Mesothelial cell of epicardium (in vitro differentiated cells): ENCODE results near the gene AGRN. TPM values are rescaled to one million over a fixed set of nuclear protein-coding genes. Genes with fewer than 3 reads are reported as not detected.
"Not testable (repeated sequence)": the region's sequence is repeated elsewhere in the genome, so short reads cannot be mapped to it uniquely, and the experiment has no call there.

Experiments
- DNase-seq, 2 experiments: peaks; one replicate each; pipeline ENCODE4 v3.0.0; 2021; ENCODE audit warnings: low spot score in 2 of 2; ENCODE audit not compliant: unreplicated experiment in 2 of 2
- H3K27ac Mint-ChIP-seq: 2 replicates; pipeline ENCODE4 v1.8.0; 2021; ENCODE audit warnings: mixed read lengths
- H3K27me3 Mint-ChIP-seq: 2 replicates; pipeline ENCODE4 v1.8.0; 2021; ENCODE audit warnings: low read depth, mixed read lengths
- H3K36me3 Mint-ChIP-seq: 2 replicates; pipeline ENCODE4 v1.8.0; 2021; ENCODE audit warnings: mixed read lengths
- H3K4me1 Mint-ChIP-seq: 2 replicates; pipeline ENCODE4 v1.8.0; 2021; ENCODE audit warnings: mixed read lengths
- H3K4me3 Mint-ChIP-seq: 2 replicates; pipeline ENCODE4 v1.8.0; 2021; ENCODE audit warnings: mild to moderate bottlenecking, moderate library complexity, mixed read lengths
- H3K9me3 Mint-ChIP-seq: 2 replicates; pipeline ENCODE4 v1.8.0; 2021; ENCODE audit warnings: mixed read lengths
- CTCF ChIP-seq: fragments of 200-600 bp; sonication (generic); IDR thresholded peaks from one replicate; pipeline ENCODE4 v1.5.0; 2021; ENCODE audit warnings: antibody characterized with exemption; ENCODE audit not compliant: unreplicated experiment
- total RNA-seq: library from RNA; stranded (reverse); gene quantifications from 3 replicates; pipeline ENCODE4 v1.2.1, GENCODE V29; 2021

AGRN gene
- total RNA-seq, 1 donor from 2014 or later = 514 TPM

- Mint-ChIP-seq H3K27me3 (no peaks in the 10 kb centered on the region), H3K27ac (no peak overlapping the region), H3K4me3 (no peak overlapping the region), H3K4me1 (no peaks in the 10 kb centered on the region), H3K9me3 (peaks cover 35% of the 10 kb centered on the region), H3K36me3 (peaks cover 21% of the 10 kb centered on the region)
- no peak for DNase-seq
- no peak for TF ChIP-seq CTCF
Measured at GRCh38 chr1:1099506-1100183, 79.7 kb downstream of the AGRN start.

- Mint-ChIP-seq H3K27ac (no peak overlapping the region), H3K36me3 (peaks cover 20% of the 10 kb centered on the region), H3K4me1 (no peaks in the 10 kb centered on the region), H3K27me3 (no peaks in the 10 kb centered on the region), H3K4me3 (no peak overlapping the region), H3K9me3 (peaks cover 28% of the 10 kb centered on the region)
- no peak for TF ChIP-seq CTCF
- peak in 1 of 2 experiments; percentile 6 for DNase-seq
Measured at GRCh38 chr1:1100296-1100695, 80.4 kb downstream of the AGRN start.

GRCh38 chr1:1101503-1101902, 81.6 kb downstream of the AGRN start:
- Mint-ChIP-seq H3K9me3 (peaks cover 29% of the 10 kb centered on the region), H3K4me1 (no peaks in the 10 kb centered on the region), H3K4me3 (no peak overlapping the region), H3K27ac (no peak overlapping the region), H3K36me3 (peaks cover 24% of the 10 kb centered on the region), H3K27me3 (no peaks in the 10 kb centered on the region)
- no peak for TF ChIP-seq CTCF
- DNase-seq = peak in 1 of 2 experiments; percentile 5

GRCh38 chr1:1104152-1104551, 84.2 kb downstream of the AGRN start:
- not testable (repeated sequence) for H3K27ac Mint-ChIP-seq, H3K4me3 Mint-ChIP-seq, DNase-seq, H3K27me3 Mint-ChIP-seq, H3K4me1 Mint-ChIP-seq
- peaks cover 23% of the 10 kb centered on the region for H3K9me3 Mint-ChIP-seq
- peaks cover 28% of the 10 kb centered on the region for H3K36me3 Mint-ChIP-seq

Other genes with a start within 250 kb of the AGRN start
- 303 to 325 TPM (median 313 TPM) in 3 replicates for gene SAMD11, start 96.2 kb upstream of the AGRN start, total RNA-seq
- gene NOC2L, start 60.9 kb upstream of the AGRN start, total RNA-seq = 69.3 to 73.1 TPM (median 69.8 TPM) in 3 replicates
- gene KLHL17, start 59.5 kb upstream of the AGRN start, total RNA-seq = 44.7 to 49.8 TPM (median 47.0 TPM) in 3 replicates
- 33.6 to 36.0 TPM (median 34.4 TPM) in 3 replicates for gene PLEKHN1, start 53.6 kb upstream of the AGRN start, total RNA-seq
- gene PERM1, start 38.0 kb upstream of the AGRN start, total RNA-seq = 1.6 to 2.8 TPM (median 2.7 TPM) in 3 replicates
- 87.7 to 92.1 TPM (median 92.0 TPM) in 3 replicates for gene HES4, start 20.0 kb upstream of the AGRN start, total RNA-seq
- gene ISG15, start 6.6 kb upstream of the AGRN start, total RNA-seq = 112 to 139 TPM (median 123 TPM) in 3 replicates
- gene RNF223, start 54.2 kb downstream of the AGRN start, total RNA-seq = 0.27 to 0.57 TPM (median 0.40 TPM) in 3 replicates
- gene C1orf159, start 96.0 kb downstream of the AGRN start, total RNA-seq = 28.4 to 32.8 TPM (median 31.8 TPM) in 3 replicates
- 0.32 to 0.47 TPM in 2 of 3 replicates, not detected in the other for gene TTLL10, start 153.8 kb downstream of the AGRN start, total RNA-seq
- gene TNFRSF18, start 186.5 kb downstream of the AGRN start, total RNA-seq = 0.51 to 1.2 TPM (median 0.93 TPM) in 3 replicates
- 0.18 to 0.34 TPM (median 0.29 TPM) in 3 replicates for gene TNFRSF4, start 194.0 kb downstream of the AGRN start, total RNA-seq
- gene SDF4, start 211.9 kb downstream of the AGRN start, total RNA-seq = 103 to 110 TPM (median 108 TPM) in 3 replicates
- 32.1 to 34.1 TPM (median 33.4 TPM) in 3 replicates for gene B3GALT6, start 212.1 kb downstream of the AGRN start, total RNA-seq
- gene C1QTNF12, start 226.6 kb downstream of the AGRN start, total RNA-seq = 10.2 to 12.2 TPM (median 10.4 TPM) in 3 replicates